ENCODE measurements around the gene LRRTM2.

LRRTM2 gene

DNA sequence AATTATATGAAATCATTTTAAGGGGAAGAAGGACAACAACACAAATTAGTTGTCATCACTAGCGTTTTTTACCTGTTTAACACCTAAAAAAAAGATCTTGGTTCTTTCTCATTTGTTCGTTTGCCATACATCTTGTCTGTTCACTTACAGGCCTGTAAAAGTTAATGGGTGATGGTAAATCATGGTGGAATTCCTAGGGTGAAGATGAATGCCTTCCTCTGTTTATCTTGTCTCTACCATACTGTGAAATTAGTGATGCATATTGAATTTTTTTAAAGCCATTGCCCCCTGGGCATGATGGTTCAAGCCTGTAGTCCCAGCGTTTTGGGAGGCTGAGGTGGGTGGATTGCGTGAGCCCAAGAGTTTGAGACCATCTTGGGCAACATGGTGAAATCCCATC is 46.6 kb downstream of the LRRTM2 start:
- in situ Hi-C loops (cut with HindIII; ENCODE audit: low sequenced_read_pairs), result no loop called here
- H3K4me3 ChIP-seq (ENCODE audit: low read depth, low read length), result no peak overlapping the region
- TF ChIP-seq, protein P1, sequence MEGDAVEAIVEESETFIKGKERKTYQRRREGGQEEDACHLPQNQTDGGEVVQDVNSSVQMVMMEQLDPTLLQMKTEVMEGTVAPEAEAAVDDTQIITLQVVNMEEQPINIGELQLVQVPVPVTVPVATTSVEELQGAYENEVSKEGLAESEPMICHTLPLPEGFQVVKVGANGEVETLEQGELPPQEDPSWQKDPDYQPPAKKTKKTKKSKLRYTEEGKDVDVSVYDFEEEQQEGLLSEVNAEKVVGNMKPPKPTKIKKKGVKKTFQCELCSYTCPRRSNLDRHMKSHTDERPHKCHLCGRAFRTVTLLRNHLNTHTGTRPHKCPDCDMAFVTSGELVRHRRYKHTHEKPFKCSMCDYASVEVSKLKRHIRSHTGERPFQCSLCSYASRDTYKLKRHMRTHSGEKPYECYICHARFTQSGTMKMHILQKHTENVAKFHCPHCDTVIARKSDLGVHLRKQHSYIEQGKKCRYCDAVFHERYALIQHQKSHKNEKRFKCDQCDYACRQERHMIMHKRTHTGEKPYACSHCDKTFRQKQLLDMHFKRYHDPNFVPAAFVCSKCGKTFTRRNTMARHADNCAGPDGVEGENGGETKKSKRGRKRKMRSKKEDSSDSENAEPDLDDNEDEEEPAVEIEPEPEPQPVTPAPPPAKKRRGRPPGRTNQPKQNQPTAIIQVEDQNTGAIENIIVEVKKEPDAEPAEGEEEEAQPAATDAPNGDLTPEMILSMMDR (IDR thresholded peaks at IDR 0.05; ENCODE audit: low read depth, low read length, missing control alignments), result no peak
- no peak for DNase-seq (ENCODE audit: low read depth)

DNA sequence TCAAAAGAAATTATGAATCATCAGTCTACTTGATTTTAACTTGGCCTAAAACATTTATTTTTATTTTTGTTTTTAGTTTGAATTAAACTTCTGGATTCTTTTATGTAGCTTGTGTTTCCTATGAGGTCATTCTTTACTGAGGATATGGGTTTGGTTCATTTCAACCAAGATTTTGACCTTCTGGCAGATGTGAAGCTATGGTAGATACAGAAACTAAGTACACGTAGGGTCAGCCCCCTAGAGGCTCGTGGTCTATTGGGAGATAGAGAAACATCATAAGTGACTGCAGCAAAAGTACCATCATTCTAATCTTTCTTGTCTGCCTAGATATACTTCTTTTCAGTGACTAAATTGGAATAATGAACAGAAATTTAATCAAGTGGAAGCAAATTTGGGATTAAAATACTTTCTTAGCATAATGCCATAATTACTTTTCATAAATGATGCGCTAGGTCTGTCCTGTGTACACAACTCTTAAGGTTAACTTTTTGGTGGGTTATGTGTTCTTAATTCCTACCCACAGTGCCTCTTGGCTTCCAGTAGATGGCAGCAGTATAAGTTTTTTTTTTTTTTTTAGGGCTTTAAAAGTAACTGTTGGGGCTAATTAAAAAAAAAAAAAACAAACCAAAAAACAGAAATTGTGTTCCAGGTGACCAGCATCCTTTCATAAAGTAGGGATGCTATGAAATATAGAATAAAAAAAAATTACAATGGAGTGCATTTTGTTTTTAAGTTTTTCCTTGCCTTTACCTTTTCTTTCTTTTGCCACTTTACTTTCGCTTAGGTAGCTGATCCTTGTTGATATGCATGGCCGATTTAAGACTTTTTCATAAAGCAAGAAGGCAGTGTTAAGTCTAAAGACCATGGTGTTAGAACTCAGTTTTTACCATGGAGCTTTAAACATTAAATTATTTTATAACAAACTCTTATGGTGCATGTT is 49.9 kb downstream of the LRRTM2 start:
- no peak for DNase-seq (ENCODE audit: low read depth)
- H3K4me3 ChIP-seq (ENCODE audit: low read depth, low read length), result no peak overlapping the region
- TF ChIP-seq, protein P1 (IDR thresholded peaks at IDR 0.05; ENCODE audit: low read depth, low read length, missing control alignments), result peak; percentile 57
- in situ Hi-C loops (cut with HindIII; ENCODE audit: low sequenced_read_pairs), result no loop called here

DNA sequence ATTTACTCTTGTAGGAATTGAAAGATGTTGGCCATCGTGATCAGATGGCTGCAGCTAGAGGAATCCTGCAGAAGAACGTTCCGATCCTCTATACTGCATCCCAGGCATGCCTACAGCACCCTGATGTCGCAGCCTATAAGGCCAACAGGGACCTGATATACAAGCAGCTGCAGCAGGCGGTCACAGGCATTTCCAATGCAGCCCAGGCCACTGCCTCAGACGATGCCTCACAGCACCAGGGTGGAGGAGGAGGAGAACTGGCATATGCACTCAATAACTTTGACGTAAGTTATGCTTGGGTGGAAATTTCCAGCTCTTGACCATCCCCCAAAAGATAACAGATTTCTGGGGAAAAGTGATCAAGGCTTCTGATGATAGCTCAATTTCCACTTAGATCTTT is 50.6 kb downstream of the LRRTM2 start:
- TF ChIP-seq, protein P1 (IDR thresholded peaks at IDR 0.05; ENCODE audit: low read depth, low read length, missing control alignments), result no peak
- DNase-seq (ENCODE audit: low read depth), result no peak
- in situ Hi-C loops (cut with HindIII; ENCODE audit: low sequenced_read_pairs), result no loop called here
- no peak overlapping the region for H3K4me3 ChIP-seq (ENCODE audit: low read depth, low read length)

DNA sequence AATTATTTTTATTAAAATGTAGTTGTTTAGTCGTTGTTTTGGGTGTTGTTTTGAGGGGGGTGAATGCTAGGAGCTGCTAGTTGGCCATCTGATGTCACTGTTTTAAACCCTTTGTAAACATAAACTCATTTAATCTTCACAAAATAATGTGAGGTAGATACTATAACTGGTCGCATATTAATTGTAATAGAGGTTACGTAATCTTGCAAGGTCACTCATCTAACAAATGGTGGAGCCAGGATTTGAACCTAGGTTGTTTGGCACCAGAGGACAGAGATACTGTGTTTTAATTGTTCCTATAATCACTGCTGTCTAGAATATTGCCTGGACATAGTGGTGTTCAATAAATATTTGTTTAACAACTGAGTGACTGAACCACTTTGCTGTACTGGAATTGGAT is 54.4 kb downstream of the LRRTM2 start:
- DNase-seq (ENCODE audit: low read depth), result no peak
- in situ Hi-C loops (cut with HindIII; ENCODE audit: low sequenced_read_pairs), result no loop called here
- TF ChIP-seq, protein P1 (IDR thresholded peaks at IDR 0.05; ENCODE audit: low read depth, low read length, missing control alignments), result no peak
- no peak overlapping the region for H3K4me3 ChIP-seq (ENCODE audit: low read depth, low read length)

DNA sequence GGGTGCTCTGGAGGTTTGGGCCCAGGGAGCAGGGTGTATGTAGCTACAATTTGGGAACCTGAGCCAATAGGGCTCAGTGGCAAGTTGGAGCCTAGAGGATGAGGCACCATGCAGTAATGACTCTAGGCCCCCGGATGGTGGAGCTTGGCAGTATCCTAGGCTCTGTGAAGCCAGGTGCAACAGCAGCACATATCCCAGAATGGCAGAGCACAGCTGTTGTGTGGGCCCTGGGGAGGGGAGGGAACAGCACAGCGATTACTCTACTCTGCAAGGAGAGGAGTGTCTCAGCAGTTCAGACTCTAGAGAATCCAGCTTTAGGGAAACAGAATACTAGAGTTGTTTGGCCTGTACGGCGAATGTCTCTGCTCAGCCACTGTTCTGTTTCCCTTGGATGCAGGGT is 56.1 kb downstream of the LRRTM2 start:
- in situ Hi-C loops (cut with HindIII; ENCODE audit: low sequenced_read_pairs), result no loop called here
- no peak overlapping the region for H3K4me3 ChIP-seq (ENCODE audit: low read depth, low read length)
- DNase-seq (ENCODE audit: low read depth), result no peak
- TF ChIP-seq, protein P1 (IDR thresholded peaks at IDR 0.05; ENCODE audit: low read depth, low read length, missing control alignments), result no peak

Data from astrocyte of the cerebellum (primary cell).